ENCODE results near the gene CFAP74. TPM values are rescaled to one million over a fixed set of nuclear protein-coding genes. Genes with fewer than 3 reads are reported as not detected.

The CFAP74 gene
- total and polyA plus RNA-seq, 2 of the 13 experiments (the other 11 are each of a cell fraction or from before 2014, with no cell fraction given) = 0.27 to 0.62 TPM

- FAIRE-seq (no peak), ATAC-seq (no peak), DNase-seq (ENCODE audit: low spot score) (no peak)
- H3K27ac ChIP-seq (ENCODE audit: extremely low read length, insufficient read depth, low read length) = no peak overlapping the region
- ChIA-PET POLR2A (no interaction called here), CTCF (ENCODE audit: low intra/inter-chr PET ratio, low total read pairs) (no interaction called here)
- 65% methylated on average over 17 of the region's 17 CpGs for WGBS (ENCODE audit: low lambda C conversion rate)
- H4K20me1 ChIP-seq (ENCODE audit: insufficient read depth, low read length) = no peaks in the 10 kb centered on the region
- H2AFZ ChIP-seq (ENCODE audit: low read length) = no peak overlapping the region
- no peaks in the 10 kb centered on the region for H3K4me1 ChIP-seq (ENCODE audit: insufficient read depth, low read length)
- no TSS peak for BruUV-seq (replicated peaks)
- peaks cover 16 to 60% of the 10 kb centered on the region in 2 experiments; a peak in 4 of 5 replicates for H3K27me3 ChIP-seq (ENCODE audit: control insufficient read depth in 1 of 2, insufficient read depth in 2 of 2, low read length in 2 of 2)
- no peak overlapping the region for H3K4me3 ChIP-seq (replicated peaks in 1 of 3; ENCODE audit: insufficient read depth in 1 of 3, low read depth in 2 of 3, low read length in 3 of 3)
- H3K9me3 ChIP-seq (ENCODE audit: low read length) = no peaks in the 10 kb centered on the region
- H3K36me3 ChIP-seq (replicated peaks in 1 of 2; ENCODE audit: control insufficient read depth in 1 of 2, insufficient read depth in 2 of 2, low read length in 2 of 2) = no peaks in the 10 kb centered on the region
- in situ Hi-C loops (cut with HindIII; ENCODE audit: extremely low pct_ligation_motif_present, low pct_unique_long_range_greater_than_20kb) (no loop called here), intact Hi-C loops (cut with micrococcal nuclease; ENCODE audit: unreplicated experiment) (no loop called here)
- no peaks in the 10 kb centered on the region for H3K79me2 ChIP-seq (ENCODE audit: insufficient read depth, low read length)
- H3K4me2 ChIP-seq (ENCODE audit: low read depth, low read length) = no peak overlapping the region
- TF ChIP-seq ATRX (CRISPR knock-in tag; IDR thresholded peaks at IDR 0.05; ENCODE audit: borderline replicate concordance) = no peak
- TF ChIP-seq, protein P1, sequence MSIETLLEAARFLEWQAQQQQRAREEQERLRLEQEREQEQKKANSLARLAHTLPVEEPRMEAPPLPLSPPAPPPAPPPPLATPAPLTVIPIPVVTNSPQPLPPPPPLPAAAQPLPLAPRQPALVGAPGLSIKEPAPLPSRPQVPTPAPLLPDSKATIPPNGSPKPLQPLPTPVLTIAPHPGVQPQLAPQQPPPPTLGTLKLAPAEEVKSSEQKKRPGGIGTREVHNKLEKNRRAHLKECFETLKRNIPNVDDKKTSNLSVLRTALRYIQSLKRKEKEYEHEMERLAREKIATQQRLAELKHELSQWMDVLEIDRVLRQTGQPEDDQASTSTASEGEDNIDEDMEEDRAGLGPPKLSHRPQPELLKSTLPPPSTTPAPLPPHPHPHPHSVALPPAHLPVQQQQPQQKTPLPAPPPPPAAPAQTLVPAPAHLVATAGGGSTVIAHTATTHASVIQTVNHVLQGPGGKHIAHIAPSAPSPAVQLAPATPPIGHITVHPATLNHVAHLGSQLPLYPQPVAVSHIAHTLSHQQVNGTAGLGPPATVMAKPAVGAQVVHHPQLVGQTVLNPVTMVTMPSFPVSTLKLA (IDR thresholded peaks at IDR 0.05) = peak; percentile 94
- no peak overlapping the region for H3K9ac ChIP-seq (ENCODE audit: insufficient read depth, low read depth, low read length)
Observed at GRCh38 chr1:1971017-1971416, 32.6 kb downstream of the CFAP74 start.

DNA sequence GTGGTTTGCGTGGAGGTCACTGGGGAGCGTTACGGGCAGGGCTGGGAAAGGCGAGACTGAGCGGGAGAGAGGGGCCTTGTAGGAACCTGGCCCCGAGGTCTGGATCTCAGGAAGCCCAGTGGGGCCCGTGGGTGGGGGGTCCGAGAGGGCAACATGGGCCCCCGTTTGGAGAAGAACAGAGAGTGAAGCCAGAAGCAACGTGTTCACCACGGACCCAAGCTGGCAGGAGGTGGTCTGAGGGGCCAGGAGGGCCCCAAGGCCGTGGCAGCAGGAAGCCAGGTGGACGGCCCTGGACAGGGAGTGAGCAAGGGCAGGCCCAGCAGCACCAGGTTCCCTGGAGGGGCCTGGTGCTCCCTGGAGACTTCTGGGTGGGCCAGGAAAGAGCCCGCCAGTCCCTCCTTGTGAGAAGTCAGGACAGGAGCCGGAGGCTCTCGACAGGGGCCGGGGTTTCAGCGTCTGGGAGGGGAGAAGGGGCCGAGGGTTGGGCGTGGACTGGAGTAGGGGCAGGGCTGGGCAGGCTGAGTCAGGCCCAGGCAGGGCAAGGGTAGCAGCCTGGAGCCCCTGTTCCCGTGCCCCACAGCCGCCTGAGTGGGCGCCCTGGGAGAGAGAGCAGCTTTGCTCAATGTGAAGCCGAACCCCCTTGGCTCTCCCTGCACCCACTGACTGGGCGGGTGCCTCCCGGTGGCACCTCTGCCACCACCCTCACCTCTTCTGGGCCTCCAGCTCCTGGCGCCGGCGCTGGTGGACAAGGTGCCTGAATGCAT is 33.5 kb downstream of the CFAP74 start:
- H4K20me1 ChIP-seq (ENCODE audit: insufficient read depth, low read length) = no peaks in the 10 kb centered on the region
- in situ Hi-C loops (cut with HindIII; ENCODE audit: extremely low pct_ligation_motif_present, low pct_unique_long_range_greater_than_20kb) = no loop called here
- peaks cover 18 to 60% of the 10 kb centered on the region in 2 experiments; a peak in 4 of 5 replicates for H3K27me3 ChIP-seq (ENCODE audit: control insufficient read depth in 1 of 2, insufficient read depth in 2 of 2, low read length in 2 of 2)
- POLR2A ChIA-PET = no interaction called here
- CTCF ChIA-PET (ENCODE audit: low intra/inter-chr PET ratio, low total read pairs) = no interaction called here
- H3K4me3 ChIP-seq (replicated peaks in 1 of 3; ENCODE audit: insufficient read depth in 1 of 3, low read depth in 2 of 3, low read length in 3 of 3) = no peak overlapping the region
- no TSS peak for BruUV-seq (replicated peaks)
- 24% methylated on average over 17 of the region's 29 CpGs for WGBS (ENCODE audit: low lambda C conversion rate)
- no peaks in the 10 kb centered on the region for H3K79me2 ChIP-seq (ENCODE audit: insufficient read depth, low read length)
- no peak for DNase-seq (ENCODE audit: low spot score)
- no peak for ATAC-seq
- no peak overlapping the region for H3K27ac ChIP-seq (ENCODE audit: extremely low read length, insufficient read depth, low read length)
- H3K9me3 ChIP-seq (ENCODE audit: low read length) = no peaks in the 10 kb centered on the region
- no peak overlapping the region for H2AFZ ChIP-seq (ENCODE audit: low read length)
- H3K9ac ChIP-seq (ENCODE audit: insufficient read depth, low read depth, low read length) = no peak overlapping the region
- H3K36me3 ChIP-seq (replicated peaks in 1 of 2; ENCODE audit: control insufficient read depth in 1 of 2, insufficient read depth in 2 of 2, low read length in 2 of 2) = no peaks in the 10 kb centered on the region
- no peak overlapping the region for H3K4me2 ChIP-seq (ENCODE audit: low read depth, low read length)
- no peak for FAIRE-seq
- intact Hi-C loops (cut with micrococcal nuclease; ENCODE audit: unreplicated experiment) = no loop called here
- no peaks in the 10 kb centered on the region for H3K4me1 ChIP-seq (ENCODE audit: insufficient read depth, low read length)
- TF ChIP-seq ZNF609 (CRISPR knock-in tag; IDR thresholded peaks at IDR 0.05; ENCODE audit: borderline replicate concordance) (no peak), CBX5 (CRISPR knock-in tag; IDR thresholded peaks at IDR 0.05; ENCODE audit: borderline replicate concordance) (no peak), MXD3 (CRISPR knock-in tag; IDR thresholded peaks at IDR 0.05) (no peak), FOXA3 (CRISPR knock-in tag; IDR thresholded peaks at IDR 0.05) (no peak), SRSF9 (IDR thresholded peaks at IDR 0.05; ENCODE audit: borderline replicate concordance, insufficient read depth, low read depth, low read length, poor library complexity, severe bottlenecking) (no peak), NAIF1 (CRISPR knock-in tag; IDR thresholded peaks at IDR 0.05; ENCODE audit: borderline replicate concordance) (no peak)

Data from HepG2 (cell line).